IMR-90 (cell line): ENCODE data around the gene VEPH1. TPM values are rescaled to one million over a fixed set of nuclear protein-coding genes. Genes with fewer than 3 reads are reported as not detected.

ENCODE experiments used
- ATAC-seq: fragments of 200-7000 bp; cut with Tn5 transposase; 2 replicates; pipeline ENCODE4 v1.9.1; 2020; ENCODE audit warnings: low read depth, mild to moderate bottlenecking, moderate library complexity
- BruUV-seq: library from RNA; stranded (reverse); fragments of 400-500 nt; replicated peaks from 2 replicates; lab custom pipeline; 2021; lab: Mats Ljungman, UMichigan
- CTCF ChIA-PET: fragments of 300-600 bp; formaldehyde crosslinking; extraction: SDS; loops from one replicate; lab custom pipeline; 2021; ENCODE audit warnings: antibody characterized with exemption; lab: Yijun Ruan, JAX
- POLR2A ChIA-PET: fragments of 300-600 bp; sonication (Branson Sonifier 250); formaldehyde crosslinking; loops from one replicate; lab custom pipeline; 2022; ENCODE audit warnings: antibody characterized with exemption; ENCODE audit not compliant: unreplicated experiment; lab: Charles Lee
- DNase-seq: peaks from one replicate; pipeline ENCODE4 v3.0.0; 2013
- H2AFZ ChIP-seq: replicated peaks from 2 replicates; pipeline ENCODE3; 2013; ENCODE audit warnings: low read length, mild to moderate bottlenecking; ENCODE audit not compliant: poor library complexity
- H2AK5ac ChIP-seq: 2 replicates; pipeline ENCODE4 v1.6.1; 2013; ENCODE audit warnings: low read depth, low read length, inconsistent platforms
- H2AK9ac ChIP-seq: replicated peaks from 2 replicates; pipeline ENCODE3; 2013; ENCODE audit warnings: mild to moderate bottlenecking, low read depth, low read length, moderate library complexity; ENCODE audit not compliant: poor library complexity
- H2BK120ac ChIP-seq: 2 replicates; pipeline ENCODE4 v1.6.1; 2013; ENCODE audit warnings: low read depth, low read length, inconsistent platforms
- H2BK15ac ChIP-seq: 3 replicates; pipeline ENCODE4 v1.6.1; 2013; ENCODE audit warnings: low read depth, low read length, inconsistent platforms
- H2BK20ac ChIP-seq: 2 replicates; pipeline ENCODE4 v1.6.1; 2013; ENCODE audit warnings: low read depth, mild to moderate bottlenecking, inconsistent platforms, low read length, moderate library complexity
- H2BK5ac ChIP-seq: 2 replicates; pipeline ENCODE4 v1.6.1; 2013; ENCODE audit warnings: mild to moderate bottlenecking, low read depth, low read length, inconsistent platforms; ENCODE audit not compliant: poor library complexity, severe bottlenecking
- H3K14ac ChIP-seq: replicated peaks from 2 replicates; pipeline ENCODE4 v1.6.1; 2013; ENCODE audit warnings: low read depth, low read length, inconsistent platforms
- H3K18ac ChIP-seq: 2 replicates; pipeline ENCODE4 v1.6.1; 2013; ENCODE audit warnings: low read depth, low read length, control low read depth
- H3K23ac ChIP-seq: 2 replicates; pipeline ENCODE4 v1.6.1; 2013; ENCODE audit warnings: low read depth, low read length, inconsistent platforms
- H3K27ac ChIP-seq: 2 replicates; pipeline ENCODE4 v1.5.1; 2013; ENCODE audit warnings: mild to moderate bottlenecking, control low read depth, low read length; ENCODE audit not compliant: insufficient read depth
- H3K27me3 ChIP-seq: 2 replicates; pipeline ENCODE4 v1.6.1; 2013; ENCODE audit warnings: low read length; ENCODE audit not compliant: control insufficient read depth, insufficient read depth
- H3K36me3 ChIP-seq: 2 replicates; pipeline ENCODE4 v1.6.1; 2013; ENCODE audit warnings: low read length, mixed read lengths; ENCODE audit not compliant: control insufficient read depth, insufficient read depth
- H3K4ac ChIP-seq: 2 replicates; pipeline ENCODE4 v1.6.1; 2013; ENCODE audit warnings: low read depth, low read length, inconsistent platforms
- H3K4me1 ChIP-seq: 2 replicates; pipeline ENCODE4 v1.6.1; 2013; ENCODE audit warnings: low read length, mixed read lengths; ENCODE audit not compliant: control insufficient read depth, insufficient read depth
- H3K4me2 ChIP-seq: 2 replicates; pipeline ENCODE4 v1.6.1; 2013; ENCODE audit warnings: low read depth, mild to moderate bottlenecking, control low read depth, low read length, moderate library complexity
- H3K4me3 ChIP-seq: 2 replicates; pipeline ENCODE4 v1.5.1; 2013; ENCODE audit warnings: low read depth, mild to moderate bottlenecking, control low read depth, low read length, moderate library complexity; ENCODE audit not compliant: insufficient read depth
- H3K56ac ChIP-seq: 2 replicates; pipeline ENCODE4 v1.6.1; 2013; ENCODE audit warnings: low read length, inconsistent platforms; ENCODE audit not compliant: insufficient read depth; ENCODE audit errors: extremely low read depth
- H3K79me1 ChIP-seq, 2 experiments: 2 replicates each; pipeline ENCODE4 v1.6.1; 2013; ENCODE audit warnings: low read length in 2 of 2, inconsistent platforms in 1 of 2, low read depth in 1 of 2
- H3K9ac ChIP-seq: 2 replicates; pipeline ENCODE4 v1.6.1; 2013; ENCODE audit warnings: low read depth, low read length, control low read depth
- H3K9me1 ChIP-seq: 2 replicates; pipeline ENCODE4 v1.6.1; 2013; ENCODE audit warnings: low read length, inconsistent platforms; ENCODE audit not compliant: insufficient read depth
- H3K9me3 ChIP-seq: 2 replicates; pipeline ENCODE4 v1.6.1; 2013; ENCODE audit warnings: low read length; ENCODE audit not compliant: control insufficient read depth, insufficient read depth
- H4K20me1 ChIP-seq: 2 replicates; pipeline ENCODE4 v1.6.1; 2013; ENCODE audit warnings: low read length, inconsistent platforms; ENCODE audit not compliant: insufficient read depth
- H4K5ac ChIP-seq: 2 replicates; pipeline ENCODE4 v1.6.1; 2013; ENCODE audit warnings: mild to moderate bottlenecking, low read depth, low read length, control low read depth
- H4K8ac ChIP-seq, 2 experiments: 2 replicates each; pipeline ENCODE4 v1.6.1; 2013; ENCODE audit warnings: low read depth in 2 of 2, low read length in 2 of 2, control low read depth in 1 of 2, inconsistent platforms in 1 of 2
- H4K91ac ChIP-seq: 2 replicates; pipeline ENCODE4 v1.6.1; 2013; ENCODE audit warnings: low read depth, low read length, inconsistent platforms; ENCODE audit not compliant: insufficient read depth
- BHLHE40 ChIP-seq: fragments of 150-350 bp; IDR thresholded peaks from 2 replicates; pipeline ENCODE4 v1.6.1; 2016; ENCODE audit warnings: mild to moderate bottlenecking, low read depth, low read length
- CEBPB ChIP-seq: IDR thresholded peaks from 2 replicates; pipeline ENCODE4 v1.6.1; 2012; ENCODE audit warnings: low read depth, low read length, improper control_type of control experiment
- CHD1 ChIP-seq: IDR thresholded peaks from 2 replicates; pipeline ENCODE4 v1.6.1; 2012; ENCODE audit warnings: low read depth, low read length, improper control_type of control experiment
- FOS ChIP-seq: fragments of 150-350 bp; IDR thresholded peaks from 2 replicates; pipeline ENCODE4 v1.6.1; 2016; ENCODE audit warnings: low read depth, low read length
- MAFK ChIP-seq: IDR thresholded peaks from 2 replicates; pipeline ENCODE4 v1.6.1; 2012; ENCODE audit warnings: low read depth, low read length, improper control_type of control experiment
- MAZ ChIP-seq: IDR thresholded peaks from 2 replicates; pipeline ENCODE4 v1.6.1; 2012; ENCODE audit warnings: low read depth, mild to moderate bottlenecking, low read length, improper control_type of control experiment, moderate library complexity, borderline replicate concordance
- MXI1 ChIP-seq: IDR thresholded peaks from 2 replicates; pipeline ENCODE4 v1.6.1; 2012; ENCODE audit warnings: low read depth, mild to moderate bottlenecking, low read length, moderate library complexity, borderline replicate concordance
- NFE2L2 ChIP-seq: fragments of 150-350 bp; IDR thresholded peaks from 2 replicates; pipeline ENCODE4 v1.6.1; 2016; ENCODE audit warnings: low read depth, mild to moderate bottlenecking, low read length
- POLR2A ChIP-seq: IDR thresholded peaks from 2 replicates; pipeline ENCODE4 v1.6.1; 2012; ENCODE audit warnings: mild to moderate bottlenecking, low read depth, low read length
- RCOR1 ChIP-seq: IDR thresholded peaks from 2 replicates; pipeline ENCODE4 v1.6.1; 2012; ENCODE audit warnings: mild to moderate bottlenecking, low read length, improper control_type of control experiment; ENCODE audit not compliant: insufficient replicate concordance
- RFX5 ChIP-seq: IDR thresholded peaks from 2 replicates; pipeline ENCODE4 v1.8.0; 2012; ENCODE audit warnings: low read depth, mild to moderate bottlenecking, low read length, moderate library complexity
- SMC3 ChIP-seq: fragments of 150-350 bp; IDR thresholded peaks from 2 replicates; pipeline ENCODE4 v1.6.1; 2016; ENCODE audit warnings: low read depth, mild to moderate bottlenecking, antibody characterized with exemption, low read length, moderate library complexity
- WGBS, 2 experiments: methylation state at CpG; one replicate each; pipeline versions ENCODE4 v1.1.5 to v1.1.7; 2013; ENCODE audit warnings: missing lambda C conversion rate in 2 of 2; ENCODE audit not compliant: insufficient read length in 1 of 2; ENCODE audit errors: extremely low coverage in 2 of 2; 5-methylcytosine and 5-hydroxymethylcytosine counted together
- dilution Hi-C: fragments of 300-500 bp; cut with HindIII; formaldehyde crosslinking; loops from one replicate; pipeline ENCODE4 v1.14.3; 2018; ENCODE audit warnings: low sequenced_read_pairs; ENCODE audit not compliant: unreplicated experiment
- in situ Hi-C: fragments of 300-500 bp; cut with MboI; formaldehyde crosslinking; loops from 3 replicates; pipeline ENCODE4 v1.14.3; 2019; ENCODE audit warnings: low sequenced_read_pairs, inconsistent platforms, mixed read lengths
- intact Hi-C: fragments of 100-400 bp; cut with micrococcal nuclease; formaldehyde crosslinking; loops from 2 replicates; pipeline ENCODE4 v1.10.0; 2022
- polyA plus RNA-seq, 3 experiments: library from polyadenylated mRNA; depleted of rRNA; stranded (reverse); fragments of >200 nt; gene quantifications; 2 replicates each; pipeline ENCODE4 v1.2.3, GENCODE V29; 2012; ENCODE audit warnings: low replicate concordance in 1 of 3
- total RNA-seq: library from RNA; depleted of rRNA; stranded (reverse); fragments of >200 nt; gene quantifications from 2 replicates; pipeline ENCODE4 v1.2.3, GENCODE V29; 2012
- TF ChIP-seq, protein P1 (sequence below): conservative IDR thresholded peaks from 2 replicates; pipeline ENCODE4 v1.5.1; 2012; ENCODE audit warnings: mild to moderate bottlenecking, low read depth, low read length, improper control_type of control experiment
- TF ChIP-seq, protein P2 (sequence below): fragments of 150-350 bp; IDR thresholded peaks from 2 replicates; pipeline ENCODE4 v1.6.1; 2017; ENCODE audit warnings: mild to moderate bottlenecking, antibody characterized with exemption, low read length, low read depth
- TF ChIP-seq, protein P3 (sequence below): fragments of 150-350 bp; IDR thresholded peaks from 2 replicates; pipeline ENCODE4 v1.6.1; 2016; ENCODE audit warnings: low read depth, mild to moderate bottlenecking, low read length, moderate library complexity, borderline replicate concordance

Gene VEPH1
- total and polyA plus RNA-seq, 2 of the 4 experiments (the other 2 are of a cell fraction) = 30.5 to 130 TPM

DNA sequence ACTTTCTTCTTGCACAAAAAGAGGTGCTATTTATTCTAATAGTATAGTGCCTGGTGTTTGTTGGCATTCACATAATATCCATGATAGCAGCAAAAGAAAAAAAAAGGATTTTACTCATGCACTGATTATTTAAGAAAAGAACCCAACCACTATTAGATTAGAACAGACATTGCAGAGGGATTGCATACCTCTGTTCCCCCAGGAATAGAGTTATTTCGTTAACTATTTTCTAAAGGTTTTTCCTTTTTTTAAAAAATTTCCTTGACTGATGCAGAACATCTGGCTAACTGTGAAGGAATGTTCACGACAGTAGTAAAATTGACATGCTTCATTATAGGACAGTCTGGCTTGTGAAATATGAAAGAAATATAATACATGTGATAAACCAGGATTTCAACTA, 203.1 kb downstream of the VEPH1 start:
- Histone ChIP-seq H3K4ac (no peak overlapping the region), H3K4me3 (no peak overlapping the region), H2AK5ac (no peak overlapping the region), H2AK9ac (no peak overlapping the region), H3K27me3 (no peaks in the 10 kb centered on the region), H2BK5ac (no peak overlapping the region), H3K4me2 (no peak overlapping the region), H3K56ac (no peak overlapping the region), H3K79me1 (no peaks in the 10 kb centered on the region), H4K8ac (no peak overlapping the region), H3K27ac (no peak overlapping the region), H4K5ac (no peak overlapping the region), H3K9ac (no peak overlapping the region), H3K23ac (no peak overlapping the region), H4K20me1 (no peaks in the 10 kb centered on the region), H3K36me3 (no peaks in the 10 kb centered on the region), H3K18ac (no peak overlapping the region), H2BK15ac (no peak overlapping the region), H3K9me1 (peaks cover 1% of the 10 kb centered on the region; the same call in 1 of the 2 replicates), H4K91ac (no peak overlapping the region), H3K4me1 (peaks cover 8% of the 10 kb centered on the region), H2BK20ac (no peak overlapping the region), H3K9me3 (no peaks in the 10 kb centered on the region), H2BK120ac (no peak overlapping the region), H2AFZ (no peak overlapping the region), H3K14ac (no peak overlapping the region)
- intact Hi-C loops (no loop called here), in situ Hi-C loops (no loop called here), dilution Hi-C loops (no loop called here)
- ChIA-PET POLR2A (no interaction called here), CTCF (no interaction called here)
- ATAC-seq = no peak
- no TSS peak for BruUV-seq
- TF ChIP-seq MAFK (no peak), MAZ (no peak), RFX5 (no peak), RCOR1 (no peak), NFE2L2 (no peak), FOS (no peak), MXI1 (no peak), POLR2A (no peak), CEBPB (no peak), BHLHE40 (no peak), CHD1 (no peak), SMC3 (no peak)
- TF ChIP-seq, protein P1, sequence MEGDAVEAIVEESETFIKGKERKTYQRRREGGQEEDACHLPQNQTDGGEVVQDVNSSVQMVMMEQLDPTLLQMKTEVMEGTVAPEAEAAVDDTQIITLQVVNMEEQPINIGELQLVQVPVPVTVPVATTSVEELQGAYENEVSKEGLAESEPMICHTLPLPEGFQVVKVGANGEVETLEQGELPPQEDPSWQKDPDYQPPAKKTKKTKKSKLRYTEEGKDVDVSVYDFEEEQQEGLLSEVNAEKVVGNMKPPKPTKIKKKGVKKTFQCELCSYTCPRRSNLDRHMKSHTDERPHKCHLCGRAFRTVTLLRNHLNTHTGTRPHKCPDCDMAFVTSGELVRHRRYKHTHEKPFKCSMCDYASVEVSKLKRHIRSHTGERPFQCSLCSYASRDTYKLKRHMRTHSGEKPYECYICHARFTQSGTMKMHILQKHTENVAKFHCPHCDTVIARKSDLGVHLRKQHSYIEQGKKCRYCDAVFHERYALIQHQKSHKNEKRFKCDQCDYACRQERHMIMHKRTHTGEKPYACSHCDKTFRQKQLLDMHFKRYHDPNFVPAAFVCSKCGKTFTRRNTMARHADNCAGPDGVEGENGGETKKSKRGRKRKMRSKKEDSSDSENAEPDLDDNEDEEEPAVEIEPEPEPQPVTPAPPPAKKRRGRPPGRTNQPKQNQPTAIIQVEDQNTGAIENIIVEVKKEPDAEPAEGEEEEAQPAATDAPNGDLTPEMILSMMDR = no peak
- TF ChIP-seq, protein P2, sequence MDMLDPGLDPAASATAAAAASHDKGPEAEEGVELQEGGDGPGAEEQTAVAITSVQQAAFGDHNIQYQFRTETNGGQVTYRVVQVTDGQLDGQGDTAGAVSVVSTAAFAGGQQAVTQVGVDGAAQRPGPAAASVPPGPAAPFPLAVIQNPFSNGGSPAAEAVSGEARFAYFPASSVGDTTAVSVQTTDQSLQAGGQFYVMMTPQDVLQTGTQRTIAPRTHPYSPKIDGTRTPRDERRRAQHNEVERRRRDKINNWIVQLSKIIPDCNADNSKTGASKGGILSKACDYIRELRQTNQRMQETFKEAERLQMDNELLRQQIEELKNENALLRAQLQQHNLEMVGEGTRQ = no peak
- TF ChIP-seq, protein P3, sequence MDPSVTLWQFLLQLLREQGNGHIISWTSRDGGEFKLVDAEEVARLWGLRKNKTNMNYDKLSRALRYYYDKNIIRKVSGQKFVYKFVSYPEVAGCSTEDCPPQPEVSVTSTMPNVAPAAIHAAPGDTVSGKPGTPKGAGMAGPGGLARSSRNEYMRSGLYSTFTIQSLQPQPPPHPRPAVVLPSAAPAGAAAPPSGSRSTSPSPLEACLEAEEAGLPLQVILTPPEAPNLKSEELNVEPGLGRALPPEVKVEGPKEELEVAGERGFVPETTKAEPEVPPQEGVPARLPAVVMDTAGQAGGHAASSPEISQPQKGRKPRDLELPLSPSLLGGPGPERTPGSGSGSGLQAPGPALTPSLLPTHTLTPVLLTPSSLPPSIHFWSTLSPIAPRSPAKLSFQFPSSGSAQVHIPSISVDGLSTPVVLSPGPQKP = no peak
- WGBS, 2 experiments = no CpG with 5 or more reads among the region's 2 CpGs
- DNase-seq = no peak
